DOHH2 (cell line): ENCODE data around the gene AFG1L.

Experiments
- H3F3A ChIP-seq: fragments of 200-600 bp; sonication (generic), shearing (Covaris generic); 2 replicates; pipeline ENCODE4 v1.6.0; 2016; ENCODE audit warnings: antibody characterized with exemption, mild to moderate bottlenecking; ENCODE audit not compliant: control insufficient read depth, insufficient read depth
- H3K27ac ChIP-seq: fragments of 200-600 bp; sonication (generic); 2 replicates; pipeline ENCODE4 v1.5.1; 2014; ENCODE audit warnings: low read depth, mild to moderate bottlenecking, low read length, moderate library complexity
- H3K27me3 ChIP-seq: fragments of 200-600 bp; sonication (generic); 2 replicates; pipeline ENCODE4 v1.6.1; 2014; ENCODE audit warnings: mild to moderate bottlenecking, low read length, mixed read lengths; ENCODE audit not compliant: control insufficient read depth
- H3K36me3 ChIP-seq: fragments of 200-600 bp; sonication (generic); 2 replicates; pipeline ENCODE4 v1.6.1; 2014; ENCODE audit warnings: mild to moderate bottlenecking, low read length, moderate library complexity, mixed read lengths; ENCODE audit not compliant: control insufficient read depth
- H3K4me1 ChIP-seq: fragments of 200-600 bp; sonication (generic); 2 replicates; pipeline ENCODE4 v1.6.1; 2014; ENCODE audit warnings: mild to moderate bottlenecking, low read length, mixed read lengths; ENCODE audit not compliant: control insufficient read depth
- H3K4me2 ChIP-seq: fragments of 200-600 bp; sonication (generic); 2 replicates; pipeline ENCODE4 v1.6.0; 2014; ENCODE audit warnings: mild to moderate bottlenecking, low read length, moderate library complexity
- H3K4me3 ChIP-seq: fragments of 200-600 bp; sonication (generic); 2 replicates; pipeline ENCODE4 v1.5.1; 2014; ENCODE audit warnings: mild to moderate bottlenecking, low read length, mixed read lengths
- H3K79me2 ChIP-seq: fragments of 200-600 bp; sonication (generic); 2 replicates; pipeline ENCODE4 v1.6.1; 2014; ENCODE audit warnings: mild to moderate bottlenecking, low read length, mixed read lengths; ENCODE audit not compliant: control insufficient read depth
- H3K9me2 ChIP-seq: fragments of 200-600 bp; sonication (generic); replicated peaks from 2 replicates; pipeline ENCODE4 v1.6.1; 2014; ENCODE audit warnings: mild to moderate bottlenecking, low read length, mixed read lengths; ENCODE audit not compliant: control insufficient read depth
- H3K9me3 ChIP-seq: fragments of 200-600 bp; sonication (generic); 2 replicates; pipeline ENCODE4 v1.6.1; 2014; ENCODE audit warnings: antibody characterized with exemption, low read length, mixed read lengths; ENCODE audit not compliant: control insufficient read depth, insufficient read depth
- H4K20me1 ChIP-seq: fragments of 200-600 bp; sonication (generic); 2 replicates; pipeline ENCODE4 v1.6.0; 2014; ENCODE audit warnings: low read depth, mild to moderate bottlenecking, antibody characterized with exemption, low read length, moderate library complexity; ENCODE audit not compliant: control insufficient read depth, insufficient read depth
- CTCF ChIP-seq: fragments of 200-600 bp; sonication (generic); IDR thresholded peaks from one replicate; pipeline ENCODE4 v1.5.1; 2014; ENCODE audit warnings: antibody characterized with exemption, mild to moderate bottlenecking, low read depth, low read length; ENCODE audit not compliant: poor library complexity, severe bottlenecking
- EZH2phosphoT487 ChIP-seq: fragments of 200-600 bp; sonication (generic); IDR thresholded peaks from 2 replicates; pipeline ENCODE4 v1.6.1; 2017; ENCODE audit warnings: borderline replicate concordance, mild to moderate bottlenecking, antibody characterized with exemption, low read length, moderate library complexity, mixed read lengths

Gene AFG1L

GRCh38 chr6:108363113-108363512, 68.3 kb downstream of the AFG1L start:
- H3K36me3 ChIP-seq = no peaks in the 10 kb centered on the region
- H3K27me3 ChIP-seq = no peaks in the 10 kb centered on the region
- TF ChIP-seq EZH2phosphoT487 (no peak), CTCF (no peak)
- H3K4me2 ChIP-seq = no peak overlapping the region
- H3F3A ChIP-seq = no peaks in the 10 kb centered on the region
- H3K4me3 ChIP-seq = no peak overlapping the region
- H3K9me3 ChIP-seq = no peaks in the 10 kb centered on the region
- no peaks in the 10 kb centered on the region; the same call in 1 of the 2 replicates for H3K4me1 ChIP-seq
- H4K20me1 ChIP-seq = no peaks in the 10 kb centered on the region
- no peaks in the 10 kb centered on the region for H3K9me2 ChIP-seq
- H3K27ac ChIP-seq = no peak overlapping the region
- H3K79me2 ChIP-seq = no peaks in the 10 kb centered on the region

GRCh38 chr6:108363889-108364313, 69.0 kb downstream of the AFG1L start:
- Histone ChIP-seq H3K9me3 (no peaks in the 10 kb centered on the region), H3K79me2 (no peaks in the 10 kb centered on the region), H3K36me3 (no peaks in the 10 kb centered on the region), H3K9me2 (no peaks in the 10 kb centered on the region), H3K27me3 (no peaks in the 10 kb centered on the region), H4K20me1 (no peaks in the 10 kb centered on the region), H3F3A (no peaks in the 10 kb centered on the region), H3K4me2 (no peak overlapping the region), H3K4me3 (no peak overlapping the region), H3K27ac (no peak overlapping the region), H3K4me1 (peaks cover 6% of the 10 kb centered on the region)
- TF ChIP-seq EZH2phosphoT487 (no peak), CTCF (no peak)

GRCh38 chr6:108364470-108364869, 69.6 kb downstream of the AFG1L start:
- Histone ChIP-seq H3K9me3 (no peaks in the 10 kb centered on the region), H4K20me1 (no peaks in the 10 kb centered on the region), H3K4me1 (peaks cover 6% of the 10 kb centered on the region), H3K27ac (no peak overlapping the region), H3K4me3 (no peak overlapping the region), H3K79me2 (no peaks in the 10 kb centered on the region), H3K9me2 (no peaks in the 10 kb centered on the region), H3K4me2 (no peak overlapping the region), H3K36me3 (no peaks in the 10 kb centered on the region), H3K27me3 (no peaks in the 10 kb centered on the region), H3F3A (no peaks in the 10 kb centered on the region)
- TF ChIP-seq CTCF (no peak), EZH2phosphoT487 (no peak)

DNA sequence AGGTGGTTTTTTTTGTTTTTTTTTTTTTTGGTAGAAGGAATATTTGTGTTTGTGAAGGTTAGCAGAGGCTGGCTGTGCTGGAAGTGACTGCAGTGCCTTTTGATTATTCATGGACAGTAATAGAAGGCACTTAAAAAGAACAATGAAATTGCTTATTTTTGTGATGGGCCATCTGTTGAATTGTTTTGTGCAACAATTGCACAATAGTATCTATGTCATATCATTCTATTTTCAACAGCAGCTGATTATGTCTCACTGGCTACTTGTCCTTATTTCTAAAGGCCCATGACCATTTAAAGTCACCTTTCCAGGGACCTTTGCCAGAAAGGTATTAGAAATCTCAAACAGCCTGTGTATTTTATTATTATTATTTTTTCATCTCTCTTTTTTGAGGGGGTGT, 70.6 kb downstream of the AFG1L start:
- no peaks in the 10 kb centered on the region for H3F3A ChIP-seq
- no peaks in the 10 kb centered on the region for H3K79me2 ChIP-seq
- no peaks in the 10 kb centered on the region for H3K9me3 ChIP-seq
- H4K20me1 ChIP-seq = no peaks in the 10 kb centered on the region
- H3K9me2 ChIP-seq = no peaks in the 10 kb centered on the region
- no peaks in the 10 kb centered on the region for H3K27me3 ChIP-seq
- no peaks in the 10 kb centered on the region for H3K36me3 ChIP-seq
- no peak overlapping the region for H3K4me3 ChIP-seq
- H3K4me2 ChIP-seq = no peak overlapping the region
- no peak for TF ChIP-seq CTCF
- no peak for TF ChIP-seq EZH2phosphoT487
- H3K27ac ChIP-seq = no peak overlapping the region
- H3K4me1 ChIP-seq = peaks cover 6% of the 10 kb centered on the region
